Lower leg skin (tissue), 4 donors: ENCODE data around the gene FRG2B. TPM values are rescaled to one million over a fixed set of nuclear protein-coding genes. Genes with fewer than 3 reads are reported as not detected.

Experiments used
- DNase-seq, 2 donors: peaks; one replicate each; pipeline ENCODE4 v3.0.0-alpha.2; 2019; ENCODE audit warnings: low spot score in 2 of 2
- H3K4me3 ChIP-seq: fragments of 200-600 bp; sonication (generic); 2 replicates; pipeline ENCODE4 v1.5.1; 2017; ENCODE audit warnings: mild to moderate bottlenecking, low read depth; ENCODE audit not compliant: poor library complexity, severe bottlenecking
- POLR2A ChIP-seq, 2 donors: fragments of 450-650 bp; IDR thresholded peaks; one replicate each; pipeline ENCODE4 v1.6.1; 2016 to 2017; ENCODE audit warnings: antibody characterized with exemption in 2 of 2, mild to moderate bottlenecking in 1 of 2, moderate library complexity in 1 of 2
- WGBS, 2 donors: methylation state at CpG; one replicate each; pipeline ENCODE4 v1.1.5; 2018; 5-methylcytosine and 5-hydroxymethylcytosine counted together
- intact Hi-C: fragments of 100-400 bp; cut with DNase I; formaldehyde crosslinking; loops from one replicate; pipeline ENCODE4 v1.15.0; 2023; ENCODE audit warnings: low total_unique reads
- total RNA-seq, 4 donors: library from RNA; depleted of rRNA; stranded (reverse); fragments of >200 nt; gene quantifications; one replicate each; pipeline ENCODE4 v1.1.0, GENCODE V29; 2016
- TF ChIP-seq, protein P1 (sequence below), 3 donors: fragments of 450-650 bp; IDR thresholded peaks; one replicate each; pipeline ENCODE4 v1.5.1; 2016; ENCODE audit warnings: antibody characterized with exemption in 3 of 3, mild to moderate bottlenecking in 3 of 3, moderate library complexity in 2 of 3

Gene FRG2B
- total RNA-seq, 4 donors from 2014 or later: not detected

DNA sequence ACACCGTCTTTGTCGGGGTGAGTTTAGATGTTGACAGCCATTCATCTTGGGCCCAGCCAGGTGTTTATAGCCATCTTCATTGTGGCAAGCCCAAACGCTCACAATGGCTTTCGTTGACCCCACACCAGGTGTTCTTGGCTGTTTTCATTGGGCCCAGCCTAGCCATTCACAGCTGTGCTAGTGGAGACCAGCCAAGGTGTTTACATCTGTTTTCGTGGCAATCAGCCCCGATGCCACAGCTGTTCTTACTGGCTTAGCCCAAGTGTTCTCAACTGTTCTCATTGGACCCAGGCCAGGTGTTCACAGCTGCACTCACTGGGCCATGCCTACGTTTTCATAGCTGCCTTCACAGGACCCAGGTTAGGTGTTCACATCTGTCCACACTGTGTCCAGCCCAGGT is 7.7 kb downstream of the FRG2B start:
- no peak overlapping the region for H3K4me3 ChIP-seq
- intact Hi-C loops: no loop called here
- TF ChIP-seq POLR2A (IDR thresholded peaks at IDR 0.05): no peak
- TF ChIP-seq, protein P1, sequence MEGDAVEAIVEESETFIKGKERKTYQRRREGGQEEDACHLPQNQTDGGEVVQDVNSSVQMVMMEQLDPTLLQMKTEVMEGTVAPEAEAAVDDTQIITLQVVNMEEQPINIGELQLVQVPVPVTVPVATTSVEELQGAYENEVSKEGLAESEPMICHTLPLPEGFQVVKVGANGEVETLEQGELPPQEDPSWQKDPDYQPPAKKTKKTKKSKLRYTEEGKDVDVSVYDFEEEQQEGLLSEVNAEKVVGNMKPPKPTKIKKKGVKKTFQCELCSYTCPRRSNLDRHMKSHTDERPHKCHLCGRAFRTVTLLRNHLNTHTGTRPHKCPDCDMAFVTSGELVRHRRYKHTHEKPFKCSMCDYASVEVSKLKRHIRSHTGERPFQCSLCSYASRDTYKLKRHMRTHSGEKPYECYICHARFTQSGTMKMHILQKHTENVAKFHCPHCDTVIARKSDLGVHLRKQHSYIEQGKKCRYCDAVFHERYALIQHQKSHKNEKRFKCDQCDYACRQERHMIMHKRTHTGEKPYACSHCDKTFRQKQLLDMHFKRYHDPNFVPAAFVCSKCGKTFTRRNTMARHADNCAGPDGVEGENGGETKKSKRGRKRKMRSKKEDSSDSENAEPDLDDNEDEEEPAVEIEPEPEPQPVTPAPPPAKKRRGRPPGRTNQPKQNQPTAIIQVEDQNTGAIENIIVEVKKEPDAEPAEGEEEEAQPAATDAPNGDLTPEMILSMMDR (IDR thresholded peaks at IDR 0.05): no peak
- DNase-seq: no peak
- WGBS, 2 donors: 66 to 70% methylated on average over 7 of the region's 7 CpGs

DNA sequence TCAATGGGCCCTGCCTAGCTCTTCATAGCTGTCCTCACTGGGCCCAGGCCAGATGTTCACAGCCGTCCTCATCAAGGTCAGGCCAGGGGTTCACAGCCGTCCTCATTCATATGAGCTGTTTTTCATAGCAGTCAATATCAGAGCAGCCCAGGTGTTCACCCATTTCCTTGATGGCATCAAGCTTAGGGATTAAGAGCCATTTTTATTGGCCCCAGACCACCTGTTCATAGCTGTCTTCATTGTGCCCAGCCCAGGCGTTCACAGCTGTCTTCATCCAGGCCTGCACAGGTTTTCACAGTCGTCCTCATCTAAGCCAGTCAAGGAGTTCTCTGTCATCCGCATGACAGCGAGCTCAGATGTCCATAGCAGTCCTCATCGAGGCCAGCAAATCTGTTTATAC is 9.4 kb downstream of the FRG2B start:
- DNase-seq: no peak
- WGBS, 2 donors: 78 to 91% methylated on average over 7 of the region's 7 CpGs
- intact Hi-C loops: no loop called here
- no peak overlapping the region for H3K4me3 ChIP-seq
- TF ChIP-seq, protein P1 (IDR thresholded peaks at IDR 0.05): no peak
- no peak for TF ChIP-seq POLR2A (IDR thresholded peaks at IDR 0.05)

DNA sequence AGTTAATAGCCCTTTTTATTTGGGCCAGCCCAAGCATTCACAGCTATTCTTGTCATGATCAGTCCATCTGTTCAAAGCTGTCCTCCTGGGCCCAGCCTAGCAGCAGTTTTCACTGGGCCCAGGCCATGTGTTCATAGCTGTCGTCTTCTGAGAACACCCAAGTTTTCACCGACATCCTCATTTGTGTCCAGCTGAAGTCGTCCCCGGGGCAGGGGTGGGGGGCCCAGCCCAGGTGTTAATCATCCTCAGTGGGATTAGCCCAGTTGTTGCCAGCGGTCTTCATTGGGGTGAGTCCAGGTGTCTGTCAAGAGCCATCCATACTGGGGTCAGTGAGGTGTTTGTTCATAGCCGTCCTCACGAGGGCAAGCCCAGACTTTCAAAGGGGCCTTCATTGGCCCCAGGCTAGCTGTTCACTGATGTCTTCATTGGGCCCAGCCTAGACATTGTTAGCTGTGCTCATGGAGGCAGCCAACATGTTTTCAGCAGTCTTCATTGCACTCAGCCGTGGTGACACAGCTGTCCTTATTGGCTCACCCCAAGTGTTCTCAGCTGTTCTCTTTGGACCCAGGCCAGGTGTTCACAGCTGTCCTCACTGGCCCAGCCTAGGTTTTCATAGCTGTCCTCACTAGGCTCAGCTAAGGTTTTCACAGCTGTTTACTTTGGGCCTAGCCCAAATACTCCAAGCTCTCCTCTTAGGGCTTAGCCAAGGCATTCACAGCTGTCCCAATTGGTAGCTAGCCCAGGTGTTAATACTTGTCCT is 10.0 kb downstream of the FRG2B start:
- TF ChIP-seq, protein P1 (IDR thresholded peaks at IDR 0.05): no peak
- TF ChIP-seq POLR2A (IDR thresholded peaks at IDR 0.05): no peak
- intact Hi-C loops: no loop called here
- no peak for DNase-seq
- 91 to 93% methylated on average over 8 of the region's 8 CpGs for WGBS, 2 donors
- no peak overlapping the region for H3K4me3 ChIP-seq

DNA sequence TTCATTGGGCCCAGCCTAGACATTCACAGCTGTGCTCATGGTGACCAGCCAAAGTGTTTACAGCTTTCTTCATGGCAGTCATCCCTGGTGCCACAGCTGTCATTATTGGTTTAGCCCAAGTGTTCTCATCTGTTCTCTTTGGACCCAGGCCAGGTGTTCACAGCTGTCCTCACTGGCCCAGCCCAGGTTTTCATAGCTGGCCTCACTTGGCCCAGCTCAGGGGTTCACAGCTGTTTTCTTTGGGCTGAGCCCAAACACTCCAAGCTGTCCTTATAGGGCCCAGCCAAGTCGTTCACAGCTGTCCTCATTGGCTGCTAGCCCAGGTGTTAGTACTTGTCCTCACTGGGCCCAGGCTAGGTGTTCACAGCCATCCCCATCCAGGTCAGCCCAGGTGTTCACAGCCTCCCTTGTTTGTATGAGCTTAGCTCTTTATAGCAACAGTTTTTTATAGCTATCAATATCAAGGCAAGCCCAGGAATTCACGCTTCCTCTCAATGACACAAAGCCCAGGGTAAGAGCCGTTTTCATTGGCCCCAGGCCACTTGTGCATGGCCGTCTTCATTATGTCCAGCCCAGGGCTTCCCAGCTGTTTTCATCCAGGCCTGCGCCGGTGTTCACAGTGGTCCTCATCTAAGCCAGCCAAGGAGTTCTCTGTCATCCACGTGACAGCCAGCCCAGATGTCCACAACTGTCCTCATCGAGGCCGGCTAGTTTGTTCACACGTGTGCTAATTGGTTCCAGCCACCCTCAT is 11.6 kb downstream of the FRG2B start:
- intact Hi-C loops: no loop called here
- no peak for DNase-seq
- WGBS, 2 donors: 73 to 74% methylated on average over 10 of the region's 10 CpGs
- TF ChIP-seq, protein P1 (IDR thresholded peaks at IDR 0.05): no peak
- TF ChIP-seq POLR2A (IDR thresholded peaks at IDR 0.05): no peak
- no peak overlapping the region for H3K4me3 ChIP-seq

DNA sequence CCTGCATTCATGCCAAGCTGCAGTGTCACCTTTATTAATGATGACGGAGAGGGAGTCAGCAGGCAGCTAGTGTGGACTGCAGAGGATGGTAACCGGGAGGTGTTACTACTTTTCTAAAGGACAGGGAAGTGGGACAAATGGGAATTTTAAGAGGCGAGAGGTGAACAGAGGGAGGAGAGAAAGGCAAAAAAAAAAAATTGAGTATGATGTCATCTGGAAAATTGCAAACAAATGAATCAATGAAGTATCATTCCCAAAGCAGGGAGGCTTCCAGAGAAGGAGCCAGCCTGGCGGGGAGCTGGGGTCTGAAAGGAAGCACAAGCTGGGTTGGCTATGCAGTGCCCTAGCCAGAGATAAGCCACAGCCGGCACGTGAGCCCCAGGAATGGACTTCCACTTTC is 12.9 kb downstream of the FRG2B start:
- 63 to 70% methylated on average over 6 of the region's 6 CpGs for WGBS, 2 donors
- intact Hi-C loops: no loop called here
- DNase-seq: no peak
- H3K4me3 ChIP-seq: no peak overlapping the region
- TF ChIP-seq, protein P1 (IDR thresholded peaks at IDR 0.05): no peak
- no peak for TF ChIP-seq POLR2A (IDR thresholded peaks at IDR 0.05)
